ENCODE results near the gene CAVIN3. TPM values are rescaled to one million over a fixed set of nuclear protein-coding genes. Genes with fewer than 3 reads are reported as not detected.
A peak's percentile ranks its signal among the peaks of the same experiment; 100 is the strongest.
"Not testable (repeated sequence)": the region's sequence is repeated elsewhere in the genome, so short reads cannot be mapped to it uniquely, and the experiment has no call there.

The CAVIN3 gene
- total RNA-seq, 1 donor from 2014 or later, result 50.3 TPM

DNA sequence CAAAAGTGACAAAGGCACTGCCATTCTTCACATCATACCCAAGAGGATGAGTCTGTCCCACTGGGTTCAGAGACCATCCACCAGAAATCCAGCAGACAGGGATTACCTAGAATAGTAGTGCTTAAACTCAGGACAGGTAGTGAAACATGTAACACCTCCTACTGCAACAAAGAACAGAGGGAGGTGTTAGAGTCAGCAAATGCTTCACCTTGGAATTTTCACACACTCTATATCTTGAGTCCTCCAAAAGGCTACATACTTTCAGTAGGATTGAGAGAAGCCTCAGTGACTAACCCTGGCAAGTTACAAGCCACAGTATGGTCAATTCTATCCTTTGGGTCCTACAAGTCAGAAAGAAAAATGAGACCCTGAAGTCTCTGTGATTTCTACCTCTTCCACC is 6.0 kb upstream of the CAVIN3 start:
- DNase-seq (ENCODE audit: low read depth), result no peak

GRCh38 chr11:6323291-6323905 is 3.1 kb upstream of the CAVIN3 start:
- no peak for DNase-seq (ENCODE audit: low read depth)

DNA sequence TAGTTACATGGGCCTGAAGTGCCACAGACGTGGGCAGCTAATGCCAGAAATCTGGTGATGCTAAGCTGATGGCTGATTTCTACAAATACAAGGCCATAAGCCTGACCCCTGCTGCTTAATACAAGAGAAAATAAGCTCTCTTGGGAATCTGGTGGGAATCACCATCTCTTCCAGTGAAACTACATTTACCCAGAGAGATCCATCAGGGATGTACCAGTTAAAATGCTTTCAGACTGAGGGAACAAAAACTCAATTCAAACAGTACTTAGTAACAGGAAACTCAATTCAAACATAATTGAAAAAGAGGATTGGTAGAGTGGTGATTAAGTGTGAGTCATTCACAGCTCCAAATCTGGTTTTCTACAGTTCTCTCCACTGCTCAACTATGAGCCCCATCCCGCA is 1.7 kb upstream of the CAVIN3 start:
- DNase-seq (ENCODE audit: low read depth), result peak; percentile 79

DNA sequence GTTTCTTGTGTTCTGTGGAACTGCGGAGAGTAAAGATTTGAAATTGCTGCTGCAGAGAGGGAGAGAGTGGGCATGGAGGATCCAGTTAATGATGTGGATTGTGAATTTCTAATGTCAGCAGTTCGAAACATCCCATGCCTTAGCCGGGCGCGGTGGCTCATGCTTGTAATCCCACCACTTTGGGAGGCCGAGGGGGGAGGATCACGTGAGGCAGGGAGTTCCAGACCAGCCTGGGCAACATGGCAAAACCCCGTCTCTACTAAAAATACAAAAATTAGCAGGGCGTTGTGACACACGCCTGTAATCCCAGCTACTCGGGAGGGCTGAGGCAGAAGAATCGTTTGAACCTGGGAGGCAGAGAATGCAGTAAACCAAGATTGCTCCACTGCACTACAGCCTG is 1.1 kb upstream of the CAVIN3 start:
- DNase-seq (ENCODE audit: low read depth), result no peak

GRCh38 chr11:6319704-6320410 is 444 bp downstream of the CAVIN3 start:
- peak; percentile 70 for DNase-seq (ENCODE audit: low read depth)

DNA sequence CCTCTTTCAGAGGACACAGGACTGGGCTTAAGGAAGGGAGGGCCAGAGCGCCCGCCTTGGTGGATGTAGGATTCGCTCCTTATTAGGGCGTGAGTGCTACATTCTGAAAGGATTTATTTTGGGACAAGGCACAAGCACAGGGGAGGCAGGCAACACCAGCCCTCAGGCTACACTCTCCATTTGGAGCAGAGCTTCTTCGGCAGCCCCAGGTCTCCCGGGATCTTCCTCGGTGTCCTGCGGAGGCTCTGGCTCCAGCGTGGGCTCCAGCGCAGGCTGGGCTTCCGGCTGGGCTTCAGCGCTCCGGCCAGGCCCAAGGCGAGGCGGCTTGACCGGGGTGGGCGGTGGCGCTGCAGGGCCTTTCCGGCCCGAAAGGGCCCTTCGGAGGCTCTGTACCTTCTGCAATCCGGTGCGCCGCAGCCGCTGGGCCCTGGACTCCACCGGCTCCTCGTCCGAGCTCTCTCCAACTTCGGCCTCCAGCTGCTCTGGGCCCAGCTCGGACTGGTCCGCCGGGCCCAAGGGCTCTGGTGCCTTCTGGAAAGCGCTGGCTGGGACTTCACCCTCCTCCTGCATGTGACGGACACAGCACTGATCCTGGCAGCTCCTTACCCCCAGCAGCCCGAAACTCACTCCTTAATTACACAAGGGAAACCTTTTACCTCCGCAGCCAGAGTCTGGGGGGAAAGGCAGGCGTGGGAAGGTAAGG is 1.1 kb downstream of the CAVIN3 start:
- peak; percentile 8 for DNase-seq (ENCODE audit: low read depth)

GRCh38 chr11:6318204-6318603 is 2.1 kb downstream of the CAVIN3 start:
- DNase-seq (ENCODE audit: low read depth), result no peak

DNA sequence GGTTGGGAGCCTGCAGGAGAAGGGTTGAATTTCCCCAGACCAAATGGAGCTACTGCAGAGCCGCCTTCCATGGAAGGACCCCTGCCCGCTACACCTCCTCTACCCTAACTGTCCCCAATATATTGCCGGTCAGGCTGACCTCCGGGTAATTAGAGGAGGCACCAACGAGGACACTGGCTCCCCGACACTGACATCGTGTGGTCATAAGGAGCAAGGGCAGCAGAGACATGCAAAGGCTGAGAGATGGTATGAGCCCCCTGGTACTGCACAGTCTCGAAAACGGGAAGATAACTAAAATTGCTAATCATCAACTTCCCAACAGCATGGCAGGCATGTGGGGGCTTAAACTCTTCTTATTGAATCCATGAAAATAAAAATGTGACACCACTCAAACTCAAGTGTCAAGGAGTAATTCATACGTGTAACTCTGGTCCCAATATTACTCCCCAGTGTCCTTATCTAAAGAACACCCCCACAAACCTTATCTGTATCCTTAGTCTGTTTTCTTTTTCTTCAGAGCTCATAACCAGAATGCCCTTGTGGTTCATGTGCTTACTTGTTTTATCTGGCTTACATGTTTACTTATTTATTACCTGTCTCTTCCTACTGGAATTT is 4.4 kb downstream of the CAVIN3 start:
- DNase-seq (ENCODE audit: low read depth), result peak; percentile 44

GRCh38 chr11:6312106-6312505 is 8.2 kb downstream of the CAVIN3 start:
- no peak for DNase-seq (ENCODE audit: low read depth)

DNA sequence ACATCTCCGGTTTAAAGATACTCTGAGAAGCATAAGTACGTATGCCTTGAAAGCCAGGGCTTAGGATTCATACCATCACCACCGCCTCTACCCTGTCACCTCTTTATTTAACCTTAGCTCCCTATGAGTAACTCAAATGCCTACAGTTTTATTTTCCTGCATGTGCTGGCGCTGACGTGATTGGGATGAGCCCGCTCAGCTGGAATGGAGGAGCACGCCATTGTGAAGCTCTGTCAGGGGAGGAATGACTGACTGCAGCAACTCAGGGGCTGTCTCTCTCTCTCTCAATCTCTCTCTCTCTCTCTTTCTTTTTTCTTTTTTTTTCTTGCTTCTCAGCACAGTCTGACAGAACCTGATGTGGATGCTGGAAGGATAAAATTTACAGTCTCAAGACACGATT is 12.4 kb downstream of the CAVIN3 start:
- no peak for DNase-seq (ENCODE audit: low read depth)

DNA sequence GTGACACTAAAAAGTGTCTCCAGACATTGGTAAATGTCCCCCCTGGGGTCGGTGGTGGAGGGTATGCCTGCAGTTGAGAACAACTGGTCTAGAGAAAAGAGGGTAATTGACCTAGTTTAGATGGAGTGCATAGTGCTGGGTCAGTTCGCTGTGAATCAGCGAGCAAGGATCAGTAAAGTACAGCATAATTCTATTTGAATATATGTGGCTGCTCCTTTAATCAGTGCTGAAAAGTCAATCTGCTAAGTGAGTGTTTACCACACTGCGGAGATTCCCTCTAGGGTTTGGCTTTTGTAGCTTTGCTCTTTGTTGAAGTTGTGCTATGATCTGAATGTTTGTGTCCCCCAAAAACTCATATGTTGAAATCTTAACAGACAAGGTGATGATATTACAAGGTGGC is 15.0 kb downstream of the CAVIN3 start:
- no peak for DNase-seq (ENCODE audit: low read depth)

DNA sequence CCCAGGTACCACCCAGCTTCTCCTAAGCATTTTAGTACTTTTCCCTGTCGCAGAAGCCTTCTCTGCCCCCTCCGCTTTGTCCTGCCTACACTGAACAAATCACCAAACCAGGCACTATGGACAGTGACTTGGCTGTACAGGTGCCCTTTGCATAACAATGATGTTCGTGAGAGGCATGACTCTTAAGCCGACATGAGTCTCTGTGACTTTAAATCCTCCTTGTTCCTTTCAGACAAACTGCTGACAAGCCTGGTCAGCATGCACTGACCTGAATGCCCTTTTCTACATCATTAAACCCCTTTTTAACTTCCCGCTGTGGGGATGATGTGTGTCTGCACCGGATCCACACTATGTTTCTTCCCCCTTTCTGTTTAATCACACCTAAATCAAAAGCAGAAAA is 16.6 kb downstream of the CAVIN3 start:
- peak; percentile 36 for DNase-seq (ENCODE audit: low read depth)

GRCh38 chr11:6301096-6301495 is 19.2 kb downstream of the CAVIN3 start:
- no peak for DNase-seq (ENCODE audit: low read depth)

DNA sequence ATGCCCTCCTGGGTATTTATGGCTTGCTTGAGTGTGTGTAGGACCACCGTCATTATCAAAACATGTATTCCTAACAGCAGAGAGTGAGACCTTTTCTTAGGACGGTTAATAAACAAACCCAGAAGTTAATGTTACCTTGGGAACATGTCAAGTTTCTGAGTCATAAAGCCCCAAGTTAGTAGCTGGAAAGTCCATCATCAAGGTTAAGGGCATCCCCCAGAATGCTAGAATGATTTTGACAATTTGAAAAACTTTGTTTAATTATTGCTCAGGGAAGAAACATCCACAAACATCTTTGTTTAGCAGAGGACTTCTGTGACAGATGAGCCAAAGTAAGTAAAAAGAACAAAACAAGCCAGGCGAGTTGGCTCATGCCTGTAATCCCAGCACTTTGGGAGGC is 20.0 kb downstream of the CAVIN3 start:
- peak; percentile 92 for DNase-seq (ENCODE audit: low read depth)

DNA sequence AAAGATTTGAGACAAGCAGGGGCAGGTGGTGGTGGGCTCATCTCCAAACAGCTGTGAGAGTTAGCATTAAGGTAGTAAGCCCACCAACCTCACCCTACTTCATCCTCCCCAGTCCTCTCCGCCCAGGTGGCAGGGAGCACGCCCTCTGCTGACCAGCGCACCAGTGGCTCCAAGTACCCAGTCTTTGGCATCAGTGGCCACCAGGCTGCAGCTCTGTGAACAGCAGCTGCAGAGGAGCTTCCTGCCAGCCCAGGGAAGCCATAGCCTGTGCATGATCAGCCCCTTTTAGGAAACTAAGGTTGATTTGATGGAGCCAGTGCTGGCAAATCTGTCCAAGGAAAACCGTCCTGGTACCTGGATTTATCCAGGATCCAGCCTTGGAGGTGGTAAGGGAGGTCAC is 21.7 kb downstream of the CAVIN3 start:
- peak; percentile 36 for DNase-seq (ENCODE audit: low read depth)

GRCh38 chr11:6297831-6298230 is 22.5 kb downstream of the CAVIN3 start:
- no peak for DNase-seq (ENCODE audit: low read depth)

DNA sequence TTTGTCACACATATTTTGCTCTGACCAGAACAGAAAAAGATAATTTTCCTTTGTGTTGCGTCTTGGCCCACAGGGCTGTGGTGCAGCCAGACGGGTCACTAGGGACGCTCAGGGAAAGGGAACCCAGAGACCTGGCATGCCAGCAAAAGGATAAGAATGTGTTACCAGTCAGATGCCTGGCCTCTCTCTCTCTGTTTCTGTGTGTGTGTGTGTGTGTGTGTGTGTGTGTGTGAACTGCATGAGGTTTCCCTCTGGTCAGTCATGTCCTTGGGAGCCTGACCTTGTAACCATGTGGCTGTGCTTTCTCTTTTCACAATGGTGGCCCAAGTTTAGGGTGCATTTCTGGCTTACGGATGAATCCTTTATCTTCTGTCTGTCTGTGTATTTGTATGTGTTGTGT is 35.3 kb downstream of the CAVIN3 start:
- DNase-seq (ENCODE audit: low read depth), result no peak

GRCh38 chr11:6284250-6284649 is 36.1 kb downstream of the CAVIN3 start:
- no peak for DNase-seq (ENCODE audit: low read depth)

DNA sequence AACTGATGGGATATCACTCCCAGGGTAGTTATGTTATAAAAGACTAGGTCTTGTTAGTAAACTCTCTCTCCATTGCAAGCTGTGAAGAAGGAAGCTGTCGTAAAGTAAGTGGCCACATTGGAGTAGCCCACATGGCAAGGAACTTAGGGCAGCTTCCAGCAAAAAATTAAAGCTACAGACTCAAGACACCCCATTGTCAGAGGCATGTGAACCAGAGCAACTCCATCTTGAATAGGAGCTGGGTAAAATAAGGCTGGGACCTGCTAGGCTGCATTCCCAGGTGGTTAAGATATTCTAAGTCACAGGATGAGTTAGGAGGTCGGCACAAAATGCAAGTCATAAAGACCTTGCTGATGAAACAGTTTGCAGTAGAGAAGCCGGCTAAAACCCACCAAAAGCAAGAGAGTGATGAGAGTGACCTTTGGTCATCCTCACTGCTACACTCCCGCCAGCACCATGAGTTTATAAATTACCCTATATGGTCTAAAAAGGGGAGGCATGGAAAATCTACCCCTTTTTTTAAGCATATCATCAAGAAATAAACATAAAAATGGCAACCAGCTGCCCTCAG is 36.8 kb downstream of the CAVIN3 start:
- no peak for DNase-seq (ENCODE audit: low read depth)

DNA sequence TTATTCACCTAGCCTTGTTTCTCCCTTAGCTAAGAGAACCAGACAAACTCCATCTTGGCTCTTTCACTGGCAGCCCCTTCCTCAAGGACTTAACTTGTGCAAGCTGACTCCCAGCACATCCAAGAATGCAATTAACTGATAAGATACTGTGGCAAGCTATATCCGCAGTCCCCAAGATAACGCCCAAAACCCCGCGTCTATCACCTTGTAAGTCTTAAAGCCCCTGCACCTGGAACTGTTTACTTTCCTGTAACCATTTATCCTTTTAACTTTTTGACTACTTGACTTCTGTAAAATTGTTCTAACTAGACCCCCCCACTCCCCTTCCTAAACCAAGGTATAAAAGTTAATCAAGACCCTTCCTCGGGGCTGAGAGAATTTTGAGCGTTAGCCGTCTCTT is 39.5 kb downstream of the CAVIN3 start:
- not testable (repeated sequence) for DNase-seq (ENCODE audit: low read depth)

DNA sequence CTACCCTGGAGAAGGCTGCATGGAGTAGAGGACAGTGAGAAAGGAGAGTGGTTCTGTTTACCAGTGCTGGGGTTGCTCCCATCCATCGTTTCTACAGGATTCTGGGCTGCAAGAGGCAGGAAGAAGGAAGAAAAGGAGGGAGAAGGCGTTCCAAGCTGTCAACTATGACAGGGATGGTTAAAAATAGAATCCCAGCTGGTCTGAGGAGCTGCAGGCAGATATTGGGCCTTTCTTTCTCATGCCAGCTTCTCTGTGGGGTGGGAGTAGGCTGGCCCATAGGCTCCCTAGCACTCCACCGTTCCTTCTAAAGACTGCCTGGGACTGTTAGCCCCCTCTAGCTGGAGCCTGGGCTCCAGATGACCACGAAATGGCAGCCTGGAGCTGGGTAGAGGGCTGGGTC is 47.1 kb downstream of the CAVIN3 start:
- no peak for DNase-seq (ENCODE audit: low read depth)

DNA sequence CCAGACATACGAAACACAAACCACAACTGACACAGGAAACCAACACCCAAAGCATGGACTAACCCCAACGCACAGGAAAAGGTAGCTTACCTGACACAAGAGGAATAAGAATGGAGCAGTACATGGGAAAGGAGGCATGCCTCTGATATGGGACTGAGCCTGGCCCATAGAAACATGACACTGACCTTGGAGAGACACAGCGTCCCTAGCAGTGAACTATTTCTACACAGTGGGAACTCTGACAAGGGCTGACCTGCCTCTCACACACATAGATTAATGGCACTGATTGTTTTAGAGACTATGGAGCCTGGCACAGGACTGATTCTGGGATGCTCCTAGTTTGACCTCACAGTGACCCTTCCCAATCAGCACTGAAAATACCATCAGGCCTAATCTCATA is 48.7 kb downstream of the CAVIN3 start:
- DNase-seq (ENCODE audit: low read depth), result no peak
